WTC11 (cell line): ENCODE data around the gene INF2. TPM values are rescaled to one million over a fixed set of nuclear protein-coding genes. Genes with fewer than 3 reads are reported as not detected.

ENCODE experiments used
- ATAC-seq: fragments of 200-7000 bp; cut with Tn5 transposase; 2 replicates; pipeline ENCODE4 v1.10.0; 2021; ENCODE audit warnings: mild to moderate bottlenecking, moderate library complexity
- CTCF ChIA-PET: fragments of 300-600 bp; sonication (Branson Sonifier 250); formaldehyde crosslinking; loops from one replicate; lab custom pipeline; 2021; ENCODE audit warnings: antibody characterized with exemption; lab: Charles Lee
- POLR2A ChIA-PET: fragments of 350-600 bp; sonication (Branson Sonifier 250); formaldehyde crosslinking; loops from one replicate; lab custom pipeline; 2021; ENCODE audit warnings: antibody characterized with exemption; lab: Charles Lee
- DNase-seq: peaks from one replicate; pipeline ENCODE4 v3.0.0; 2021; ENCODE audit warnings: low spot score
- H3K27ac Mint-ChIP-seq: 2 replicates; pipeline ENCODE4 v1.8.0; 2021; ENCODE audit warnings: mixed read lengths
- H3K27me3 Mint-ChIP-seq: 2 replicates; pipeline ENCODE4 v1.8.0; 2021; ENCODE audit warnings: low read depth, mild to moderate bottlenecking, moderate library complexity, mixed read lengths
- H3K36me3 Mint-ChIP-seq: 2 replicates; pipeline ENCODE4 v1.8.0; 2021; ENCODE audit warnings: mixed read lengths
- H3K4me1 Mint-ChIP-seq: 2 replicates; pipeline ENCODE4 v1.8.0; 2022; ENCODE audit warnings: mixed read lengths
- H3K4me3 Mint-ChIP-seq: 2 replicates; pipeline ENCODE4 v1.8.0; 2021; ENCODE audit warnings: mild to moderate bottlenecking, moderate library complexity, mixed read lengths
- H3K9me3 Mint-ChIP-seq: 2 replicates; pipeline ENCODE4 v1.8.0; 2021; ENCODE audit warnings: mixed read lengths
- ATF1 ChIP-seq: sonication (generic); formaldehyde crosslinking; IDR thresholded peaks from 2 replicates; pipeline ENCODE4 v1.8.1; 2023; ENCODE audit warnings: mild to moderate bottlenecking, moderate library complexity, missing genetic modification reagents
- EMX1 ChIP-seq: fragments of 250-450 bp; sonication (Bioruptor Pico); IDR thresholded peaks from 2 replicates; pipeline ENCODE4 v1.8.0; 2021; ENCODE audit warnings: mild to moderate bottlenecking
- GABPB1 ChIP-seq: sonication (generic); formaldehyde crosslinking; IDR thresholded peaks from 2 replicates; pipeline ENCODE4 v1.8.1; 2023; ENCODE audit warnings: mild to moderate bottlenecking, missing genetic modification reagents
- JAZF1 ChIP-seq: fragments of 250-450 bp; sonication (Bioruptor Pico); IDR thresholded peaks from 2 replicates; pipeline ENCODE4 v1.9.0; 2021; ENCODE audit warnings: moderate library complexity, mild to moderate bottlenecking, inconsistent platforms
- KAT7 ChIP-seq: sonication (generic); formaldehyde crosslinking; IDR thresholded peaks from 2 replicates; pipeline ENCODE4 v1.8.1; 2023; ENCODE audit warnings: missing genetic modification reagents, mild to moderate bottlenecking, borderline replicate concordance
- NFYB ChIP-seq: sonication (generic); formaldehyde crosslinking; conservative IDR thresholded peaks from 2 replicates; pipeline ENCODE4 v1.8.0; 2022; ENCODE audit warnings: low read depth, missing genetic modification reagents
- NR1H2 ChIP-seq: sonication (generic); formaldehyde crosslinking; IDR thresholded peaks from 2 replicates; pipeline ENCODE4 v1.9.0; 2021; ENCODE audit warnings: mild to moderate bottlenecking, moderate library complexity, missing genetic modification reagents
- NR2C2 ChIP-seq: sonication (generic); formaldehyde crosslinking; IDR thresholded peaks from 2 replicates; pipeline ENCODE4 v1.8.0; 2022; ENCODE audit warnings: mild to moderate bottlenecking, missing genetic modification reagents
- SOX15 ChIP-seq: fragments of 250-450 bp; sonication (Bioruptor Pico); IDR thresholded peaks from 2 replicates; pipeline ENCODE4 v1.9.0; 2021; ENCODE audit warnings: mild to moderate bottlenecking
- ZNF138 ChIP-seq: sonication (generic); formaldehyde crosslinking; conservative IDR thresholded peaks from 2 replicates; pipeline ENCODE4 v1.8.1; 2022; ENCODE audit warnings: mild to moderate bottlenecking, moderate library complexity, missing genetic modification reagents
- ZNF232 ChIP-seq: sonication (generic); formaldehyde crosslinking; IDR thresholded peaks from 2 replicates; pipeline ENCODE4 v1.8.0; 2022; ENCODE audit warnings: mild to moderate bottlenecking, missing genetic modification reagents
- ZNF396 ChIP-seq: fragments of 250-450 bp; sonication (Bioruptor Pico); IDR thresholded peaks from 2 replicates; pipeline ENCODE4 v1.8.0; 2021; ENCODE audit warnings: mild to moderate bottlenecking, moderate library complexity, borderline replicate concordance
- ZNF423 ChIP-seq: fragments of 250-450 bp; sonication (Bioruptor Pico); IDR thresholded peaks from 2 replicates; pipeline ENCODE4 v2.1.2; 2022; ENCODE audit warnings: mild to moderate bottlenecking, moderate library complexity
- total RNA-seq: library from RNA; stranded (reverse); gene quantifications from 3 replicates; pipeline ENCODE4 v1.2.3, GENCODE V29; 2021
- TF ChIP-seq, protein P1 (sequence below): fragments of 250-450 bp; sonication (Bioruptor Pico); IDR thresholded peaks from 2 replicates; pipeline ENCODE4 v1.9.0; 2021; ENCODE audit warnings: moderate library complexity, mild to moderate bottlenecking, inconsistent platforms, borderline replicate concordance
- TF ChIP-seq, protein P2 (sequence below): sonication (generic); formaldehyde crosslinking; conservative IDR thresholded peaks from 2 replicates; pipeline ENCODE4 v1.8.1; 2023; ENCODE audit warnings: mild to moderate bottlenecking, low read depth, missing genetic modification reagents, moderate library complexity
- TF ChIP-seq, protein P3 (sequence below): sonication (generic); formaldehyde crosslinking; IDR thresholded peaks from 2 replicates; pipeline ENCODE4 v1.8.1; 2022; ENCODE audit warnings: missing genetic modification reagents, borderline replicate concordance
- TF ChIP-seq, protein P4 (sequence below): sonication (generic); formaldehyde crosslinking; IDR thresholded peaks from 2 replicates; pipeline ENCODE4 v1.8.1; 2023; ENCODE audit warnings: mild to moderate bottlenecking, moderate library complexity, missing genetic modification reagents
- TF ChIP-seq, protein P5 (sequence below): fragments of 250-450 bp; sonication (Bioruptor Pico); IDR thresholded peaks from 2 replicates; pipeline ENCODE4 v1.9.0; 2021; ENCODE audit warnings: mild to moderate bottlenecking

The INF2 gene
- total RNA-seq, 1 experiment from 2014 or later = 82.4 TPM

DNA sequence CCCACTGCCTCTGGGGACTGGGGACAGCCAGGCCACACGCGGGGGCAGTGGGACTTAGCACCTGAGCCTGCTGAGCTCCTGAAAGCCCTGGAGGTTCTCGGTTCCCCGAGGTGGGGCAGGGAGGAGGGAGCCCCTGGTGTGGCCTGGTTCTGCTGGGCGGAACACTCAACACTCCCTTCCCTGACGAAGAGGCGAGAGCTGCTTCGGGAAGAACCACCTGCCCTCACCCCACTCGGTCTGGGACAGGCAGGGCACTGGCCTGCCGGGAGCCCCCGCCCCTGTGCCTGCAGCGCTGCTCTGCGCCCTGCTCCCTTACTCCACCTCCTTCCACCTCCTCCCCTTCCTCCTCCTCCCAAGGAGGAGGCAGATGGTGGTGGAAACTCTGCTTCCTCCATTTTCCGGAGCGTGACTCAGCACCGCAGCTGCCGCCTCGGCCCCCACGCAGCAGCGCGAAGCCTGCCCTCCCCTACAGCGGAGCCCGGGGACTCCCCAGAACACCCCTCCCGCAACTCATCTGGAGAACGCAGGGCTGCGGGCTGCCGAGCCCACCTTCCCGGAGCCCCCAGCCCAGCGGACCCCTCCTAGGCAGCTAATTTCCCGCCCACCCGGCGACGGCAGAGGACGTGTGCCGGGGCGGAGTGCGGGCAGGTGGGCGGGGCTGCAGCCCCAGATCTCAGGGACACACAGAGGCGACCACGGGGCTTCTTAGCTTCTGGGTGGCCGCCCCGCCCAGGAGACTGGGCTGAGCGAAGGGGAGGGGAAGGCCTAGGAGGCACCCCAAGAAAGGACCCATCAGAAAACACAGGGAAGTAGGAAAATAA is 11.7 kb upstream of the INF2 start (continued):
- TF ChIP-seq, protein P1, sequence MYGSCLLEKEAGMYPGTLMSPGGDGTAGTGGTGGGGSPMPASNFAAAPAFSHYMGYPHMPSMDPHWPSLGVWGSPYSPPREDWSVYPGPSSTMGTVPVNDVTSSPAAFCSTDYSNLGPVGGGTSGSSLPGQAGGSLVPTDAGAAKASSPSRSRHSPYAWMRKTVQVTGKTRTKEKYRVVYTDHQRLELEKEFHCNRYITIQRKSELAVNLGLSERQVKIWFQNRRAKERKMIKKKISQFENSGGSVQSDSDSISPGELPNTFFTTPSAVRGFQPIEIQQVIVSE = no peak

DNA sequence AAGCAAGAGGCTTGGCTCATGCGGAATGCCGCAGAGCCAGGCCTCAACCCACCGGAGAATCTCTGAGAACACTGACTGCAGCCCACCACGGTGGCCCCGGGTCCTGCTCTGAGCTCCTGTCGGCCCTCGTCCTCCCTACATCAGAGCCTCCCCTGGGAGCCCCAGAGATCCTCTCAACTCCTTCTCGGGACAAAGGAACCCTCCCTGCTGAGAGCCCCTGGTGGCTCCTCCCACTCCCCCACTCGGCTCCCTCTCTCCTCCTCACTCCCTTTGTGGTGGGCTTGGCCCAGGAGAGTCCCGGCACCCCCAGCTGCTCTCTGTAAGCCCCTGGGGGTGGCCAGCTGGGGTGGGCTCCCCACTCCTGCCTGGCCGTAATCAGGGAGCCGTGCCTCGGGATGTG is 11.1 kb upstream of the INF2 start:
- H3K4me1 Mint-ChIP-seq = peaks cover 55% of the 10 kb centered on the region
- TF ChIP-seq SOX15 (CRISPR knock-in tag) (no peak), ZNF423 (CRISPR knock-in tag) (peak; percentile 41; the same call in 1 of the 2 replicates)
- TF ChIP-seq, protein P2, sequence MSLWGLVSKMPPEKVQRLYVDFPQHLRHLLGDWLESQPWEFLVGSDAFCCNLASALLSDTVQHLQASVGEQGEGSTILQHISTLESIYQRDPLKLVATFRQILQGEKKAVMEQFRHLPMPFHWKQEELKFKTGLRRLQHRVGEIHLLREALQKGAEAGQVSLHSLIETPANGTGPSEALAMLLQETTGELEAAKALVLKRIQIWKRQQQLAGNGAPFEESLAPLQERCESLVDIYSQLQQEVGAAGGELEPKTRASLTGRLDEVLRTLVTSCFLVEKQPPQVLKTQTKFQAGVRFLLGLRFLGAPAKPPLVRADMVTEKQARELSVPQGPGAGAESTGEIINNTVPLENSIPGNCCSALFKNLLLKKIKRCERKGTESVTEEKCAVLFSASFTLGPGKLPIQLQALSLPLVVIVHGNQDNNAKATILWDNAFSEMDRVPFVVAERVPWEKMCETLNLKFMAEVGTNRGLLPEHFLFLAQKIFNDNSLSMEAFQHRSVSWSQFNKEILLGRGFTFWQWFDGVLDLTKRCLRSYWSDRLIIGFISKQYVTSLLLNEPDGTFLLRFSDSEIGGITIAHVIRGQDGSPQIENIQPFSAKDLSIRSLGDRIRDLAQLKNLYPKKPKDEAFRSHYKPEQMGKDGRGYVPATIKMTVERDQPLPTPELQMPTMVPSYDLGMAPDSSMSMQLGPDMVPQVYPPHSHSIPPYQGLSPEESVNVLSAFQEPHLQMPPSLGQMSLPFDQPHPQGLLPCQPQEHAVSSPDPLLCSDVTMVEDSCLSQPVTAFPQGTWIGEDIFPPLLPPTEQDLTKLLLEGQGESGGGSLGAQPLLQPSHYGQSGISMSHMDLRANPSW = no peak
- TF ChIP-seq, protein P3, sequence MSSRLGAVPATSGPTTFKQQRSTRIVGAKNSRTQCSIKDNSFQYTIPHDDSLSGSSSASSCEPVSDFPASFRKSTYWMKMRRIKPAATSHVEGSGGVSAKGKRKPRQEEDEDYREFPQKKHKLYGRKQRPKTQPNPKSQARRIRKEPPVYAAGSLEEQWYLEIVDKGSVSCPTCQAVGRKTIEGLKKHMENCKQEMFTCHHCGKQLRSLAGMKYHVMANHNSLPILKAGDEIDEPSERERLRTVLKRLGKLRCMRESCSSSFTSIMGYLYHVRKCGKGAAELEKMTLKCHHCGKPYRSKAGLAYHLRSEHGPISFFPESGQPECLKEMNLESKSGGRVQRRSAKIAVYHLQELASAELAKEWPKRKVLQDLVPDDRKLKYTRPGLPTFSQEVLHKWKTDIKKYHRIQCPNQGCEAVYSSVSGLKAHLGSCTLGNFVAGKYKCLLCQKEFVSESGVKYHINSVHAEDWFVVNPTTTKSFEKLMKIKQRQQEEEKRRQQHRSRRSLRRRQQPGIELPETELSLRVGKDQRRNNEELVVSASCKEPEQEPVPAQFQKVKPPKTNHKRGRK (CRISPR knock-in tag) = no peak
- DNase-seq (no peak), ATAC-seq (no peak)
- H3K4me3 Mint-ChIP-seq = peak overlapping the region; percentile 67
- peaks cover 10% of the 10 kb centered on the region for H3K27me3 Mint-ChIP-seq
- no peaks in the 10 kb centered on the region for H3K9me3 Mint-ChIP-seq
- H3K36me3 Mint-ChIP-seq = no peaks in the 10 kb centered on the region
- POLR2A ChIA-PET = interaction anchor here (1.0 to 2.4 kb wide), 4 partner anchors 9 to 123 kb away, joined by 3 to 14 read pairs (median 6); partner anchors contain the start of gene ZBTB42
- CTCF ChIA-PET = interaction anchor here (0.6 to 3.9 kb wide), 10 partner anchors 9 to 1191 kb away, joined by 3 to 26 read pairs (median 5); partner anchors contain the start of gene ADSS1
- peak overlapping the region; percentile 76; the same call in 1 of the 2 replicates for H3K27ac Mint-ChIP-seq

DNA sequence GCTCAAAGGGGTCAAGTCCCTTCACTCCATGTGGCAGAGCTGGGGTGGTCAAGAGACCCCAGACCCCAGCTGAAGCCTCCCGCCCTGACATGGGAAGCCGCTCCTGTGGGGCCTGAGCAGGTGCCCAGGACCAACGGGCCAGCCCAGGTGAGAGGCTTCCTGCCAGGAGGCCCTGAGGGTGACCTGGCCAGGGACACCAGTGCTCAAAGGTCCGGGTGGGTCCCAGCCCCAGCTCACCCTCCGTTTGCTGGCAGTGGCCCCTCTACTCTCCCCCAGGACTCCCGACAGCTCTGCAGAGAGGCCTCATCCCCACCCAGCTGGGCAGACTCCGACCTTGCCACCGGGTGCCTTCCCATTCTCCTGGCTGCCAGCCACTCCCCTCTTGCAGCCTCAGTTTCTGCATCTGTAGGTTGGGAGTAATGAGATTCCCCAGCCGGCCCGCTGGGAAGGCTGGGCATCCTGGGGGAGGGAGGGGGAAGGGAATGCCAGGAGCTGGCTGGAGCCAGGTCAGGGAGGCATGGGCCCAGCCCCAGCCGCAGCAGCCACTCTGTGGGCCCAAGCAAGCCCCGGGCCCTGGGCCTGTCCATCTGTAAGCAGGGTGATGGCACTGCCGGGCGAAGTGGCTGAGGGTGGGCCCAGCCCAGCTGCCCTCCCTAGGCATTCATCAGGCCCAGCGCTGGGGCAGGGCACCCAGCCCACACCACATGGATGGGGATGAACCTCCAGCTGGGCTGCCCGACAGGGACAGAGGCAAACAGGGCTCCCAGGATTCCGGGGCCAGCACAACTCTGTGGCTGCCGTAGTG is 10.3 kb upstream of the INF2 start:
- H3K4me3 Mint-ChIP-seq = no peak overlapping the region
- no peak overlapping the region for H3K27ac Mint-ChIP-seq
- H3K36me3 Mint-ChIP-seq = no peaks in the 10 kb centered on the region
- H3K27me3 Mint-ChIP-seq = peaks cover 10% of the 10 kb centered on the region
- no peak for ATAC-seq
- DNase-seq = no peak
- peaks cover 57% of the 10 kb centered on the region for H3K4me1 Mint-ChIP-seq
- H3K9me3 Mint-ChIP-seq = no peaks in the 10 kb centered on the region
- ChIA-PET POLR2A (interaction anchor here (1.3 to 2.4 kb wide), 3 partner anchors 8 to 122 kb away, joined by 3 to 14 read pairs (median 8); partner anchors contain the start of gene ZBTB42), CTCF (interaction anchor here (0.6 to 3.9 kb wide), 8 partner anchors 9 to 1192 kb away, joined by 3 to 26 read pairs (median 4); no protein-coding TSS in a partner anchor)
- TF ChIP-seq GABPB1 (CRISPR knock-in tag) = no peak
- no peak for TF ChIP-seq EMX1 (CRISPR knock-in tag)
- no peak for TF ChIP-seq ATF1 (CRISPR knock-in tag)
- TF ChIP-seq NR2C2 (CRISPR knock-in tag) = no peak
- no peak for TF ChIP-seq ZNF138 (CRISPR knock-in tag)
- no peak for TF ChIP-seq ZNF396
- TF ChIP-seq NR1H2 (CRISPR knock-in tag) = no peak
- TF ChIP-seq, protein P4, sequence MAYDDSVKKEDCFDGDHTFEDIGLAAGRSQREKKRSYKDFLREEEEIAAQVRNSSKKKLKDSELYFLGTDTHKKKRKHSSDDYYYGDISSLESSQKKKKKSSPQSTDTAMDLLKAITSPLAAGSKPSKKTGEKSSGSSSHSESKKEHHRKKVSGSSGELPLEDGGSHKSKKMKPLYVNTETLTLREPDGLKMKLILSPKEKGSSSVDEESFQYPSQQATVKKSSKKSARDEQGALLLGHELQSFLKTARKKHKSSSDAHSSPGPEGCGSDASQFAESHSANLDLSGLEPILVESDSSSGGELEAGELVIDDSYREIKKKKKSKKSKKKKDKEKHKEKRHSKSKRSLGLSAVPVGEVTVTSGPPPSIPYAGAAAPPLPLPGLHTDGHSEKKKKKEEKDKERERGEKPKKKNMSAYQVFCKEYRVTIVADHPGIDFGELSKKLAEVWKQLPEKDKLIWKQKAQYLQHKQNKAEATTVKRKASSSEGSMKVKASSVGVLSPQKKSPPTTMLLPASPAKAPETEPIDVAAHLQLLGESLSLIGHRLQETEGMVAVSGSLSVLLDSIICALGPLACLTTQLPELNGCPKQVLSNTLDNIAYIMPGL (CRISPR knock-in tag) = no peak
- no peak for TF ChIP-seq JAZF1 (CRISPR knock-in tag)
- TF ChIP-seq, protein P5, sequence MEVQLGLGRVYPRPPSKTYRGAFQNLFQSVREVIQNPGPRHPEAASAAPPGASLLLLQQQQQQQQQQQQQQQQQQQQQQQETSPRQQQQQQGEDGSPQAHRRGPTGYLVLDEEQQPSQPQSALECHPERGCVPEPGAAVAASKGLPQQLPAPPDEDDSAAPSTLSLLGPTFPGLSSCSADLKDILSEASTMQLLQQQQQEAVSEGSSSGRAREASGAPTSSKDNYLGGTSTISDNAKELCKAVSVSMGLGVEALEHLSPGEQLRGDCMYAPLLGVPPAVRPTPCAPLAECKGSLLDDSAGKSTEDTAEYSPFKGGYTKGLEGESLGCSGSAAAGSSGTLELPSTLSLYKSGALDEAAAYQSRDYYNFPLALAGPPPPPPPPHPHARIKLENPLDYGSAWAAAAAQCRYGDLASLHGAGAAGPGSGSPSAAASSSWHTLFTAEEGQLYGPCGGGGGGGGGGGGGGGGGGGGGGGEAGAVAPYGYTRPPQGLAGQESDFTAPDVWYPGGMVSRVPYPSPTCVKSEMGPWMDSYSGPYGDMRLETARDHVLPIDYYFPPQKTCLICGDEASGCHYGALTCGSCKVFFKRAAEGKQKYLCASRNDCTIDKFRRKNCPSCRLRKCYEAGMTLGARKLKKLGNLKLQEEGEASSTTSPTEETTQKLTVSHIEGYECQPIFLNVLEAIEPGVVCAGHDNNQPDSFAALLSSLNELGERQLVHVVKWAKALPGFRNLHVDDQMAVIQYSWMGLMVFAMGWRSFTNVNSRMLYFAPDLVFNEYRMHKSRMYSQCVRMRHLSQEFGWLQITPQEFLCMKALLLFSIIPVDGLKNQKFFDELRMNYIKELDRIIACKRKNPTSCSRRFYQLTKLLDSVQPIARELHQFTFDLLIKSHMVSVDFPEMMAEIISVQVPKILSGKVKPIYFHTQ (CRISPR knock-in tag) = no peak
- no peak for TF ChIP-seq KAT7
- no peak for TF ChIP-seq ZNF232 (CRISPR knock-in tag)
- TF ChIP-seq NFYB (CRISPR knock-in tag) = no peak
- TF ChIP-seq, protein P2 = no peak
